Measurements from ENCODE around the gene ZNF277. TPM values are rescaled to one million over a fixed set of nuclear protein-coding genes. Genes with fewer than 3 reads are reported as not detected.

Gene ZNF277
- total RNA-seq, 6 experiments from 2014 or later: 11.2 to 20.9 (median 13.1) TPM

GRCh38 chr7:112234147-112234546 lies 27.7 kb downstream of the ZNF277 start:
- Histone ChIP-seq H3K27me3 (no peaks in the 10 kb centered on the region), H3K4me1 (peaks cover 0 to 48% (median 7%) of the 10 kb centered on the region in 4 donors), H3K9me3 (no peaks in the 10 kb centered on the region), H3K36me3 (no peaks in the 10 kb centered on the region), H3K27ac (peak overlapping the region; percentile 75 to 89 (median 82)), H3K4me3 (no peak overlapping the region)
- 71% methylated on average over 1 of the region's 1 CpG for WGBS (ENCODE audit: insufficient coverage, low coverage, low lambda C conversion rate, missing lambda C conversion rate)
- ATAC-seq: no peak
- intact Hi-C loops (cut with DNase I): no loop called here
- DNase-seq: no peak
- TF ChIP-seq POLR2A (IDR thresholded peaks at IDR 0.05): no peak
- TF ChIP-seq, protein P1, sequence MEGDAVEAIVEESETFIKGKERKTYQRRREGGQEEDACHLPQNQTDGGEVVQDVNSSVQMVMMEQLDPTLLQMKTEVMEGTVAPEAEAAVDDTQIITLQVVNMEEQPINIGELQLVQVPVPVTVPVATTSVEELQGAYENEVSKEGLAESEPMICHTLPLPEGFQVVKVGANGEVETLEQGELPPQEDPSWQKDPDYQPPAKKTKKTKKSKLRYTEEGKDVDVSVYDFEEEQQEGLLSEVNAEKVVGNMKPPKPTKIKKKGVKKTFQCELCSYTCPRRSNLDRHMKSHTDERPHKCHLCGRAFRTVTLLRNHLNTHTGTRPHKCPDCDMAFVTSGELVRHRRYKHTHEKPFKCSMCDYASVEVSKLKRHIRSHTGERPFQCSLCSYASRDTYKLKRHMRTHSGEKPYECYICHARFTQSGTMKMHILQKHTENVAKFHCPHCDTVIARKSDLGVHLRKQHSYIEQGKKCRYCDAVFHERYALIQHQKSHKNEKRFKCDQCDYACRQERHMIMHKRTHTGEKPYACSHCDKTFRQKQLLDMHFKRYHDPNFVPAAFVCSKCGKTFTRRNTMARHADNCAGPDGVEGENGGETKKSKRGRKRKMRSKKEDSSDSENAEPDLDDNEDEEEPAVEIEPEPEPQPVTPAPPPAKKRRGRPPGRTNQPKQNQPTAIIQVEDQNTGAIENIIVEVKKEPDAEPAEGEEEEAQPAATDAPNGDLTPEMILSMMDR (IDR thresholded peaks at IDR 0.05): no peak

- intact Hi-C loops (cut with DNase I): no loop called here
- no peaks in the 10 kb centered on the region for H3K9me3 ChIP-seq
- no peak overlapping the region for H3K4me3 ChIP-seq
- peak overlapping the region in 1 of 3 donors; percentile 1 for H3K27ac ChIP-seq
- ATAC-seq (peak in 3 of 4 donors; percentile 17 to 42 (median 26)), DNase-seq (no peak)
- peaks cover 0 to 50% (median 7%) of the 10 kb centered on the region in 4 donors for H3K4me1 ChIP-seq
- TF ChIP-seq POLR2A (IDR thresholded peaks at IDR 0.05): no peak
- TF ChIP-seq, protein P1 (IDR thresholded peaks at IDR 0.05): no peak
- no peaks in the 10 kb centered on the region for H3K27me3 ChIP-seq
- WGBS (ENCODE audit: insufficient coverage, low coverage, low lambda C conversion rate, missing lambda C conversion rate): 40% methylated on average over 2 of the region's 2 CpGs
- no peaks in the 10 kb centered on the region for H3K36me3 ChIP-seq
These were observed 30.1 kb downstream of the ZNF277 start for GRCh38 chr7:112236597-112236996.

DNA sequence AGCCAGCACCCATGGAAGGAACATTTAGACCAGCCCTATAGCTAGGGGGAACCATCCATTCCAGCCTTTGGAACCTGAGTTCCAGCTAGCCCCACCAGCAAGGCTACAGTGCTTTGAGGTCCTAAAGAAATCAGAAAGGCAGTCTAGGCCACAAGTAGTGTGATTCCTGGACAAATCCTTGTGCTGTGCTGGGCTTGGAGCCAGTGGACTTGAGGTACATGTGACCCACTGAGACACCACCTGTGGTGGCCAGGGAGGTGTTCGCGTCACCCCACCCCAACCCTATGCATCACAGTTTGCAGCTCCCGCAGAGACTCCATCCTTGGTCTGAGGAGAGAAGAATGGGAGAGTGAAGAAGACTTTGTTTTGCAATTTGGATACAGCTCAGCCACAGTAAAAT lies 31.8 kb downstream of the ZNF277 start:
- Histone ChIP-seq H3K4me3 (no peak overlapping the region), H3K36me3 (no peaks in the 10 kb centered on the region), H3K27me3 (no peaks in the 10 kb centered on the region), H3K27ac (no peak overlapping the region), H3K9me3 (no peaks in the 10 kb centered on the region), H3K4me1 (peaks cover 0 to 37% (median 5%) of the 10 kb centered on the region in 4 donors)
- intact Hi-C loops (cut with DNase I): no loop called here
- WGBS (ENCODE audit: insufficient coverage, low coverage, low lambda C conversion rate, missing lambda C conversion rate): 90% methylated on average over 2 of the region's 3 CpGs
- TF ChIP-seq, protein P1 (IDR thresholded peaks at IDR 0.05): no peak
- ATAC-seq (no peak), DNase-seq (no peak)

- WGBS (ENCODE audit: insufficient coverage, low coverage, low lambda C conversion rate, missing lambda C conversion rate): 90% methylated on average over 8 of the region's 9 CpGs
- Histone ChIP-seq H3K27ac (no peak overlapping the region), H3K36me3 (no peaks in the 10 kb centered on the region), H3K4me3 (no peak overlapping the region), H3K27me3 (no peaks in the 10 kb centered on the region), H3K4me1 (peaks cover 0 to 30% (median 5%) of the 10 kb centered on the region in 4 donors), H3K9me3 (no peaks in the 10 kb centered on the region)
- DNase-seq (peak; percentile 35 to 63 (median 59)), ATAC-seq (peak; percentile 97 to 98 (median 98))
- intact Hi-C loops (cut with DNase I): no loop called here
- no peak for TF ChIP-seq POLR2A (IDR thresholded peaks at IDR 0.05)
- TF ChIP-seq, protein P1 (IDR thresholded peaks at IDR 0.05): no peak
These were observed 32.5 kb downstream of the ZNF277 start for GRCh38 chr7:112238852-112239610.
